Panc1 (cell line): ENCODE results near the gene TRABD2A. TPM values are rescaled to one million over a fixed set of nuclear protein-coding genes. Genes with fewer than 3 reads are reported as not detected.

Source experiments
- ATAC-seq: fragments of 200-7000 bp; cut with Tn5 transposase; 2 replicates; pipeline ENCODE4 v1.9.1; 2020; ENCODE audit warnings: mild to moderate bottlenecking, moderate library complexity
- BruUV-seq: library from RNA; stranded (reverse); fragments of 400-500 nt; replicated peaks from 2 replicates; lab custom pipeline; 2021; lab: Mats Ljungman, UMichigan
- CTCF ChIA-PET: fragments of 300-600 bp; sonication (Branson Sonifier 250); formaldehyde crosslinking; loops from one replicate; lab custom pipeline; 2022; ENCODE audit warnings: antibody characterized with exemption; lab: Charles Lee
- POLR2A ChIA-PET: fragments of 300-600 bp; sonication (Branson Sonifier 250); formaldehyde crosslinking; loops from one replicate; lab custom pipeline; 2022; ENCODE audit warnings: antibody characterized with exemption; lab: Charles Lee
- DNase-seq: peaks from one replicate; pipeline ENCODE4 v3.0.0-alpha.2; 2010; ENCODE audit warnings: low read depth, low spot score
- H3K27ac ChIP-seq: 2 replicates; pipeline ENCODE4 v1.5.1; 2011; ENCODE audit warnings: mild to moderate bottlenecking, low read length, inconsistent platforms
- H3K27me3 ChIP-seq: fragments of 200-500 bp; sonication (Bioruptor generic); 2 replicates; pipeline ENCODE4 v1.6.0; 2014; ENCODE audit warnings: low read length, inconsistent platforms; ENCODE audit not compliant: control insufficient read depth, insufficient read depth
- H3K36me3 ChIP-seq: fragments of 200-500 bp; sonication (Bioruptor generic); 2 replicates; pipeline ENCODE4 v1.5.1; 2014; ENCODE audit warnings: inconsistent platforms, mild to moderate bottlenecking, low read length, moderate library complexity; ENCODE audit not compliant: control insufficient read depth, insufficient read depth
- H3K4me1 ChIP-seq: 2 replicates; pipeline ENCODE4 v1.5.1; 2011; ENCODE audit warnings: inconsistent platforms, mild to moderate bottlenecking, low read length, moderate library complexity; ENCODE audit not compliant: control insufficient read depth, insufficient read depth
- H3K4me3 ChIP-seq, 2 experiments: 2 replicates each; pipeline ENCODE4 v1.5.1; 2011 to 2012; ENCODE audit warnings: low read depth in 2 of 2, low read length in 2 of 2, mild to moderate bottlenecking in 2 of 2, inconsistent platforms in 1 of 2, moderate library complexity in 1 of 2
- H3K9me3 ChIP-seq: fragments of 200-500 bp; sonication (Bioruptor generic); 2 replicates; pipeline ENCODE4 v1.5.1; 2014; ENCODE audit warnings: low read depth, mild to moderate bottlenecking, inconsistent platforms, low read length, moderate library complexity; ENCODE audit not compliant: control insufficient read depth, insufficient read depth
- CTCF ChIP-seq: fragments of 450-650 bp; IDR thresholded peaks from 2 replicates; pipeline ENCODE4 v1.5.1; 2017; ENCODE audit warnings: mild to moderate bottlenecking
- POLR2AphosphoS5 ChIP-seq: IDR thresholded peaks from 2 replicates; pipeline ENCODE4 v1.6.1; 2012; ENCODE audit warnings: mild to moderate bottlenecking, low read depth, low read length, moderate library complexity
- REST ChIP-seq, 2 experiments: IDR thresholded peaks; 2 replicates each; pipeline ENCODE4 v1.6.1; 2011 to 2012; ENCODE audit warnings: low read depth in 2 of 2, control low read depth in 1 of 2, low read length in 1 of 2, mild to moderate bottlenecking in 1 of 2, moderate library complexity in 1 of 2; ENCODE audit not compliant: insufficient read depth in 1 of 2
- SIN3A ChIP-seq: IDR thresholded peaks from 2 replicates; pipeline ENCODE4 v1.6.1; 2012; ENCODE audit warnings: low read depth, mild to moderate bottlenecking, low read length, moderate library complexity, borderline replicate concordance; ENCODE audit not compliant: insufficient read depth
- TCF7L2 ChIP-seq: IDR thresholded peaks from 2 replicates; pipeline ENCODE4 v1.6.1; 2011; ENCODE audit warnings: mild to moderate bottlenecking, low read depth, low read length, inconsistent platforms
- in situ Hi-C: cut with HindIII; loops from 2 replicates; pipeline ENCODE4 v1.10.0; 2016; ENCODE audit warnings: low sequenced_read_pairs, low pct_unique_long_range_greater_than_20kb
- intact Hi-C: fragments of 100-400 bp; cut with micrococcal nuclease; formaldehyde crosslinking; loops from one replicate; pipeline ENCODE4 v1.10.0; 2022; ENCODE audit not compliant: unreplicated experiment
- total RNA-seq: library from RNA; stranded (reverse); gene quantifications from one replicate; pipeline ENCODE4 v1.2.1, GENCODE V29; 2021; ENCODE audit not compliant: unreplicated experiment

The TRABD2A gene
- total RNA-seq, 1 experiment from 2014 or later, result 1.7 TPM

GRCh38 chr2:84855731-84856130, 25.2 kb downstream of the TRABD2A start:
- BruUV-seq, result no TSS peak
- TF ChIP-seq CTCF (no peak), SIN3A (no peak), REST (IDR thresholded peaks at IDR 0.05; ENCODE audit: insufficient read depth in 1 of 2, low read depth in 2 of 2, low read length in 1 of 2) (no peak), POLR2AphosphoS5 (no peak), TCF7L2 (no peak)
- no peaks in the 10 kb centered on the region for H3K36me3 ChIP-seq
- intact Hi-C loops, result no loop called here
- H3K4me3 ChIP-seq, result no peak overlapping the region
- ATAC-seq (no peak), DNase-seq (no peak)
- H3K9me3 ChIP-seq, result no peaks in the 10 kb centered on the region
- no peaks in the 10 kb centered on the region for H3K27me3 ChIP-seq
- H3K4me1 ChIP-seq, result no peaks in the 10 kb centered on the region
- in situ Hi-C loops, result no loop called here
- ChIA-PET POLR2A (no interaction called here), CTCF (no interaction called here)
- H3K27ac ChIP-seq, result no peak overlapping the region

GRCh38 chr2:84854850-84855249, 26.0 kb downstream of the TRABD2A start:
- ChIA-PET CTCF (no interaction called here), POLR2A (no interaction called here)
- no peak for DNase-seq
- Histone ChIP-seq H3K36me3 (no peaks in the 10 kb centered on the region), H3K4me1 (no peaks in the 10 kb centered on the region), H3K27ac (no peak overlapping the region), H3K27me3 (no peaks in the 10 kb centered on the region), H3K9me3 (no peaks in the 10 kb centered on the region), H3K4me3 (no peak overlapping the region)
- intact Hi-C loops (no loop called here), in situ Hi-C loops (no loop called here)
- ATAC-seq, result no peak
- no TSS peak for BruUV-seq
- TF ChIP-seq SIN3A (no peak), REST (IDR thresholded peaks at IDR 0.05; ENCODE audit: insufficient read depth in 1 of 2, low read depth in 2 of 2, low read length in 1 of 2) (no peak), CTCF (no peak), POLR2AphosphoS5 (no peak), TCF7L2 (no peak)
